Colonic mucosa (tissue), 4 donors: Measurements from ENCODE around the gene NPL. TPM values are rescaled to one million over a fixed set of nuclear protein-coding genes. Genes with fewer than 3 reads are reported as not detected.
A peak's percentile ranks its signal among the peaks of the same experiment; 100 is the strongest.

Experiments
- DNase-seq: peaks from one replicate; pipeline ENCODE4 v3.0.0-alpha.2; 2020
- H3K27ac ChIP-seq: fragments of 200-600 bp; one replicate; pipeline ENCODE4 v1.8.0; 2021
- H3K27me3 ChIP-seq: fragments of 200-600 bp; one replicate; pipeline ENCODE4 v1.8.0; 2021
- H3K36me3 ChIP-seq: fragments of 200-600 bp; one replicate; pipeline ENCODE4 v1.8.0; 2021
- H3K4me1 ChIP-seq: fragments of 200-600 bp; one replicate; pipeline ENCODE4 v1.8.0; 2021; ENCODE audit warnings: mild to moderate bottlenecking
- H3K4me3 ChIP-seq: fragments of 200-600 bp; one replicate; pipeline ENCODE4 v1.8.0; 2021
- H3K9ac ChIP-seq, 2 donors: one replicate each; pipeline ENCODE4 v1.7.0; 2013; ENCODE audit warnings: control low read depth in 2 of 2, low read depth in 2 of 2, low read length in 2 of 2
- H3K9me3 ChIP-seq: fragments of 200-600 bp; one replicate; pipeline ENCODE4 v1.8.0; 2021
- CTCF ChIP-seq: fragments of 200-600 bp; IDR thresholded peaks from one replicate; pipeline ENCODE4 v1.8.0; 2022; ENCODE audit warnings: antibody characterized with exemption, mild to moderate bottlenecking
- intact Hi-C: fragments of 100-400 bp; cut with DNase I; formaldehyde crosslinking; loops from one replicate; pipeline ENCODE4 v1.14.1; 2022
- total RNA-seq, 2 donors: library from RNA; stranded (reverse); fragmentation: NEBNext Ultra II Directional in 1 of 2; extraction: Animal tissue kit (Norgen Biotek cat#: 25700) in 1 of 2; gene quantifications; one replicate each; pipeline ENCODE4 v1.2.1, GENCODE V29; 2021
- donor health status: healthy.
- donor health status: DM: no; HTN: no; CAD: no.
- donor health status: DM: no; HTN: no; CAD: no.

Gene NPL
- total RNA-seq, 2 donors from 2014 or later = 6.4 to 8.5 TPM

DNA sequence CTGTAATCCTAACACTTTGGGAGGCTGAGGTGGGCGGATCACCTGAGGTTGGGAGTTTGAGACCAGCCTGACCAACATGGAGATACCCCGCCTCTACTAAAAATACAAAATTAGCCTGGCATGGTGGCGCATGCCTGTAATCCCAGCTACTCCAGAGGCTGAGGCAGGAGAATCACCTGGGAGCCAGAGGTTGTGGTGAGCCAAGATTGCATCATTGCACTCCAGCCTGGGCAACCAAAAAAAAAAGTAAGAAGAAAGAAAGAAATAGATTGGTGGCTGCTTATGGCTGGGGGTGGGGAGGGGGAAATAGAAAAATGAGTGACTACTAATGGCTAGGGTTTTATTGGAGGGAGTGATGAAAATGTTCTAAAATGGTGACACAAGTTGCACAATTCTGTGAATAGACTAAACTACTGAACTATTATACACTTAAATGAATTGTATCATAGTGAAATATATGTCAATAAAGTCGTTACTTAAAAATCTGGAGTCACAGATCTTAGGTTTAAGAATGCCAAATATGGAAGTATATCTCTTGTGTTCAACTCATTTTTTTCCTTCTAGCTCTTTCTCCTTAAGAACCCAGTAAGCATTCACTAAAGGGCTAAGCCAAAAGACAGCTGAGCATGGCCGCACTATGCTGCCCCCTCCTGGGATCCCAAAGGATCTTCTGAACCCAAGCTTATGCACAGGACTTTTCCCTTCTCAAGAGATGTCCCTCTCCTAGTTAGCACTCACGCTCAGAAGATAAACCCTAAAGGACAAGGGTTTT lies 3.2 kb upstream of the NPL start:
- Histone ChIP-seq H3K4me1 (peaks cover 5% of the 10 kb centered on the region), H3K9ac (no peak overlapping the region), H3K4me3 (no peak overlapping the region), H3K27me3 (no peaks in the 10 kb centered on the region), H3K36me3 (no peaks in the 10 kb centered on the region), H3K27ac (no peak overlapping the region), H3K9me3 (no peaks in the 10 kb centered on the region)
- DNase-seq = peak; percentile 54
- peak; percentile 62 for TF ChIP-seq CTCF
- intact Hi-C loops = loop anchor here (5.0 kb wide), 1 partner anchor 339 kb away; no protein-coding TSS in a partner anchor

DNA sequence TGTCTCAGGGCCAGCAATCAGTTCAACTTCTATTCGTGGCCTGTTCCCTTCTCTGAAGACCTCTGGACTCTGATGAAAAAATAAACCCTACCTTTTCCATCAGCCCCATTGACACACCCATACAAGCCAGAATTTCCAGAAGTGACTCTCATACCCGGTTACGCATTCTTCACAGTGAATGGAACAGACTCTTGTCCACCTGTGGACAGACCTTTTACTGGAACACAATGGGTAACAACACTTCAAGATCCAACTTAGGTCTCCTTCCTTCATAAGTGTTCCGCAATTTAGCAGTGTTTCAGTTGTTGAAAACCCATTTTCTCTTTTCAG lies 2.6 kb upstream of the NPL start:
- H3K9ac ChIP-seq = no peak overlapping the region
- H3K9me3 ChIP-seq = no peaks in the 10 kb centered on the region
- no peak for DNase-seq
- no peaks in the 10 kb centered on the region for H3K36me3 ChIP-seq
- no peak overlapping the region for H3K27ac ChIP-seq
- H3K4me3 ChIP-seq = no peak overlapping the region
- no peaks in the 10 kb centered on the region for H3K27me3 ChIP-seq
- peaks cover 5% of the 10 kb centered on the region for H3K4me1 ChIP-seq
- TF ChIP-seq CTCF = no peak
- intact Hi-C loops = loop anchor here (5.0 kb wide), 1 partner anchor 340 kb away; no protein-coding TSS in a partner anchor

DNA sequence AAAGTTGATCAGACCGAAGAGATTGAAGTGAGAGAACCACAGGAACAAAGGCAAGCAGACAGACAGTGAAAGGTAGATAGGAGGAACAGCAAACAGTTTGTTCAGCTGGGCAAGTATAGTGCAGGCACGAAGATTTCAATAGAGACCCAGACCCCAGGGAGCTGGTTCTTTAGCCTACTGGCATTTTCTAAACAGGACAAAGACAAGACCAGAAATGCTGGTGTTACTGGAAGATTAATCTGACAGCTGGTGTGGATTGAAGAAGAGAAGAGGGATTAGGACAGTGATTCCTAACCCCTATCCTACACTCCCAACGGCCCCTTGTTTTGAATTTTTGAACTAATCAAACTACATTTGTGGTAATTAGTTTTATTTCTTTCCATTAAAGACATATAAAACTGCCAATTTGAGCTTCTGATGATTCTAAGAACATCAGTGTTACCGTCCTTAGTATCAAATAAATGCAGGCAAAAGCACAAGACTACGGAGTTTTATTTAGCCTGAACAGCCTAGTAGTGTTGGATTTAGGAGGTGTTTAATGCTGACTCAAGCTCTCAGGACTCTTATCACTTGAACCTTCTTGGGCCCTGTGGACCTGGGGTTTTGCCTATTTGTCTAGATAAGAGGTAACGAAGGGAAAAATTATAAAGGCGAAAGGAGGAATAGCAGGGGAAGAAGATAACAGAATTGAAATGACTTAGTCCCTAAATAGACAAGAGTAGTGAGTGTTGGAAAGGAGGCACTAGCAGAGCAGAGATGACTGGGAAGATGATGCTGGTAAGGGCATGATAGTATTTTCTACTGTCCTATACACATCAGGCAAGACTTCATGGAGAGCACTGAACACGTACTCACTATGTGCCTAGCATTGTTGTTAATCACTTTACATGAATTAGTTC lies 2.0 kb downstream of the NPL start:
- no peaks in the 10 kb centered on the region for H3K36me3 ChIP-seq
- intact Hi-C loops = no loop called here
- H3K27me3 ChIP-seq = no peaks in the 10 kb centered on the region
- peaks cover 5% of the 10 kb centered on the region for H3K4me1 ChIP-seq
- no peak overlapping the region for H3K27ac ChIP-seq
- no peak for TF ChIP-seq CTCF
- DNase-seq = no peak
- H3K9ac ChIP-seq = no peak overlapping the region
- no peak overlapping the region for H3K4me3 ChIP-seq
- H3K9me3 ChIP-seq = no peaks in the 10 kb centered on the region

GRCh38 chr1:182794091-182794490 lies 4.5 kb downstream of the NPL start:
- Histone ChIP-seq H3K36me3 (no peaks in the 10 kb centered on the region), H3K27ac (no peak overlapping the region), H3K9ac (no peak overlapping the region), H3K27me3 (no peaks in the 10 kb centered on the region), H3K4me1 (peaks cover 5% of the 10 kb centered on the region), H3K9me3 (no peaks in the 10 kb centered on the region), H3K4me3 (no peak overlapping the region)
- TF ChIP-seq CTCF = no peak
- intact Hi-C loops = no loop called here
- no peak for DNase-seq

DNA sequence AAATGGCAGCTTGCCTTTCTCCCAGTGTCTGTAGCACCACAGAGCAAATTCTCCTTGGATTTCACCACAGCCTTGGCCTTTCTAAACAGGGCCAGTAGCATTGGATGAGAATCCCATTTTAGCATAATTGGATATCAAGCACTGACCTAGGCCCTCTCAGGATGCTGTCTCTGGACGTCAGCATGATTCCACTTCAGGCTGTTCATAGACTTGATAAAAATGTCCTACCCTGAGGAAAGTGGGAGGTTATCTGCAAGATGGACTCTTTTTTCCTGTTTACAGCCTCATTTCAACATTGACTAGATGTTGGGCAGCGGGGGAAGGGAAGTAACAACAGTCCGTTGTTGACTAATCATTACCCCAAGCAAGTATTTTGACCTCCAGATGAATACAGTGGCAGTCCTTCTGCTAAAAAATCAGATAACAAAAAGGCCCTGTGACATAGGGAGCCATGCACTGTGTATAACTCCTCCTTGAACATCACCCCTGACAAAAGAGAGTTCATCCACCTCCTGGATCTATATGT lies 5.2 kb downstream of the NPL start:
- intact Hi-C loops = no loop called here
- no peak overlapping the region for H3K9ac ChIP-seq
- H3K4me1 ChIP-seq = peaks cover 5% of the 10 kb centered on the region
- no peaks in the 10 kb centered on the region for H3K9me3 ChIP-seq
- no peak for TF ChIP-seq CTCF
- peak overlapping the region; percentile 5 for H3K27ac ChIP-seq
- no peak for DNase-seq
- no peaks in the 10 kb centered on the region for H3K27me3 ChIP-seq
- no peak overlapping the region for H3K4me3 ChIP-seq
- H3K36me3 ChIP-seq = no peaks in the 10 kb centered on the region
